ENCODE data around the gene TMEM258.

Gene TMEM258

GRCh38 chr11:61754534-61755482, 37.6 kb downstream of the TMEM258 start:
- DNase-seq: no peak

DNA sequence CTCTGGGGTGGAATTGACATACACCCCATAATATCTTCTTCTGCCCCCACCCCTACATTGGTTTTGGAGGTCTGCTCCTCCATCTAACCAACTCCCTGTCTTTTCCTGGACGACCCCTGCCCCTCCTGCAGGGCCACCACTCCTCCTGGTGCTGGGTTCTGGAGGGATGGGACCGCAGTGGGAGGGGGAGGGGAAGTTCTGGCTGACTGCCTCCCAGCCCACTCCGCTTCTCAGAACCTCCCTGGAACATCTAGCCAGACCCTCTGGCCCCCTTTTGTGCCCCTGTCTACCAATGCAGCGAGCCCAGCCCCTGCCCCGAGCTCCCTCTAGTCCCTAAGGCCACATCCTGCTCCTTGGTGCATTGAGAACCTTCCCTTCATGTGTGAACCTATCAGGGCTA, 38.7 kb downstream of the TMEM258 start:
- DNase-seq: no peak

DNA sequence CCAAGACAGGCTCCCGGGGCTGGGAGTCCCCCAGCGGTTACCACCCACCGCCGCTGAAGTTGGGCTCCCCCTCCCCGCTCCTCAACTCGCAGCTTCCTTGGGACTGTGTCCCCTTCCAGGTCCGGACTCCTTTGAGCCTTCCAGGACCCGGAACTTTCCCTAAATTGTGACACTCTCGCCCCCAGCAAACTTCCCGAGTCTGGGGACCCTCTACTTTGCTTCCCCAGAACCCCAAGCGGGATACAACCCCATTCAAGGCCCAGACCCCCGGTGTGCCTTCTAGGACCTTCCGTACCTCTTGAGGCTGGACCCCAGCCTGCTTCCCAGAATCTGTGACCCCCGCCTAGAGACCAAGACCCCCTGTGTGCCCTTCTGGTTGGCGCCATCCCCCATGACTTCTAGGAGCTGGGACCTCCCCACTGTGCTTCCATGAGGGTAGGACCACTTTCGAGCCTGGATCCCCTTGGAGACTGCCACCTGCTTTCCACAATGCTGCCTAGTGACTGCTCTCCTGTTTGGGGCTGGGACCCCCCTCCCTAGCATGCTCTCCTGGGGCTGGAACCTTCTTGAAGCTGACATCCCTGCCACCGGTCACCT, 39.4 kb downstream of the TMEM258 start:
- DNase-seq: no peak

DNA sequence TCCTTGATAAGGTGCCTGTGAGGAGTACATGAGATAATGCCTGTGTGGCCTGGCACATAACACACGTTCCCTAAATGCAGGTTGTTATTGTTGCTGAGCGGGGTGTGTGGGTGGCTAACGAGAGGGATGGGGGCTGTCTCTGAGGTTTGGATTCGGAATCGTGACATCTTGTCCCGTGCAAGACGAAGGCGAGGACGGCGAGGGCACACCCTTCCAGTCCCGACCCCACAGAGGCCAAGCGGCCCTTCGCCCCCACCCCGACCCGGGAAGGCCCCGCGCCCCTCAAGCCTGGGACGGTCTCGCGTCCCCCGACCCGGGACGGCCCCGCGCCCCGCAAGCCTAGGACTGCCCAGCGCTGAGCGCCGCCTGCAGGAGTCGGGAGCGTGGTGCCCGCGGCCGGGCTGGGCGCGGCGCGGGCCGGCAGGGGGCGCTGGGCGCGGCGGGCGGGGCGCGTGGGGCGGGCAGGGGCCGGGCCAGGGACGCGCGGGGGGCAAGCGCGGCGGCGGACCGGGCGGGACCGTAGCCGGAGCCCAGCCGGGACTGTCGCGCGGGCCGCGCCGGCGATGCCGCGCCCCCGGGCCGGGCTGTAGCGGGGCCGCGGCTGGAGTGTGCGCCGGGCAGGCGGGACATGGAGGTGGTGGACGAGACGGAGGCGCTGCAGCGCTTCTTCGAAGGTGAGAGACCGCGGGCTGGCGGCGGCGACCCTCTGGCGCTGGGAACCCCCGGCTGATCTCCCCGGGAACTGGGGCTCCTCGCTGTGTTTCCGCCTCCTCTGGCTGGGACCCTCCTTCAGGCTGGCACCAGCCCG, 40.1 kb downstream of the TMEM258 start, which contains the start of gene MYRF:
Gene MYRF, plus strand, starts transcription at position 520 of the 808 bp plus-strand sequence. Its CDS starts 109 bp downstream, at position 629.
- peak; percentile 54 for DNase-seq

- no peak for DNase-seq
Measured at GRCh38 chr11:61751384-61751783, 41.0 kb downstream of the TMEM258 start.

- DNase-seq: no peak
Measured at GRCh38 chr11:61750631-61751273, 41.6 kb downstream of the TMEM258 start.

- no peak for DNase-seq
Measured at GRCh38 chr11:61749591-61750217, 42.7 kb downstream of the TMEM258 start.

- no peak for DNase-seq
Measured at GRCh38 chr11:61747967-61748285, 44.5 kb downstream of the TMEM258 start.

GRCh38 chr11:61747192-61747966, 45.0 kb downstream of the TMEM258 start:
- DNase-seq: peak; percentile 41

- no peak for DNase-seq
Measured at GRCh38 chr11:61746442-61747191, 45.8 kb downstream of the TMEM258 start.

GRCh38 chr11:61745781-61746441, 46.5 kb downstream of the TMEM258 start:
- no peak for DNase-seq

DNA sequence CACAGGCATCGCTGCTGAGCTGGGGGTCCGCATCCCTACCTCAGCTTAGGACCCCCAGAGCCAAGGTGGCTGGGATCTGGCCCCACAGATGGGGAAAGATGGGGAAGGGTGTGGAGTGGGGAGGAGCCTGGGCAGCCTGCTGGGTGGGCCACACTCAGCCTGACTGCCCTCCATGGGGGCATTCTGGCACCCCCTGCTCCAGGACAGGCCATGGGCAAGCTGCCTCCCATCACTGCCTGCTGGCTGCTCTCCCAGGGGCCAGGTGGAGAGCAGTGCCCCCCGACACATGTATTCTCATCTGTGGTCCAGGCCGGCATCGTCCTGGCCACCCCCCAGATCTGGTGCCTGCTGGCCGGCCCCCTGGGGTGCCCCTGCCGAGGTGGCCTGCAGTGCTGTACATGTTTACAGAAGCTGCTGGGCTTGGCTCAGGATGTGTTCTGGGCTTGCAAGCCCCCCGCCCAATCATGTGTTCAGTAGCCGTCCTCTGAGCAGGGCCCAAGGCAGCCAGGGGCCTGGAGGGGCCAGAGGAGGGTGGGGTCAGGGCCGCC, 47.7 kb downstream of the TMEM258 start:
- no peak for DNase-seq

DNA sequence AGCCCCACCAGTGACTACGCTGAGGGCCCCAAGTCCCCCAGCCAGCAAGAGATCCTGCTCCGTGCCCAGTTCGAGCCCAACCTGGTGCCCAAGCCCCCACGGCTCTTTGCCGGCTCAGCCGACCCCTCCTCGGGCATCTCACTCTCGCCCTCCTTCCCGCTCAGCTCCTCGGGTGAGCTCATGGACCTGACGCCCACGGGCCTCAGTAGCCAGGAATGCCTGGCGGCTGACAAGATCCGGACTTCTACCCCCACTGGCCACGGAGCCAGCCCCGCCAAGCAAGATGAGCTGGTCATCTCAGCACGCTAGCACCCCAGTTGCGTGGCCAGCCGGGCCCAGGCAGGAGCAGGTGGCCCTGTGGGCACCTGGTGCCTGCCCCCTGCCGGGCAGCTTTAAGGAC, 48.2 kb downstream of the TMEM258 start:
- DNase-seq: no peak

GRCh38 chr11:61743486-61744095, 48.8 kb downstream of the TMEM258 start:
- no peak for DNase-seq

DNA sequence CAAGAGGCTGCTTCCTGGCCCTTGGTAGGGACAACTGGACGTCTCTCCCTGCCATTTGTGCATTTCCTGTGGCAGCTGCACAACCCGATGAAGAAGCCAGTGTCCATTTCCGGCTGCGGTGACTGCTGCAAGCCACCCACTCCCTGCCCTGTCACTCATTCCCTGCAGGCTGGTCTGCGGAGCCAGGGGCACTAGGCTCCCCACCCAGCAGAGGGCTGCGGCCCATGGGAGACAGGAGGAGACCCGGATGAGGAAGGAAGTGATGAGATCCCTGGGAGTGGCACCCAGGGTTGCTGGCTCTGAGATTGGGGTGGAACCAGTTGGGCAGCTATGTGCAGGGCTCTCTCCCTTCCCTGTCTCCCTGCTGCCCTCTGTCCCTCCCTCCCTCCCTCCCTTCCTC, 50.0 kb downstream of the TMEM258 start:
- DNase-seq: no peak

GRCh38 chr11:61739966-61740365, 52.4 kb downstream of the TMEM258 start:
- no peak for DNase-seq

- no peak for DNase-seq
Measured at GRCh38 chr11:61739413-61739812, 53.0 kb downstream of the TMEM258 start.
